GM23338 (cell line): ENCODE measurements around the gene ANKRD18B. TPM values are rescaled to one million over a fixed set of nuclear protein-coding genes. Genes with fewer than 3 reads are reported as not detected.
A peak's percentile ranks its signal among the peaks of the same experiment; 100 is the strongest.
"Not testable (repeated sequence)": the region's sequence is repeated elsewhere in the genome, so short reads cannot be mapped to it uniquely, and the experiment has no call there.

Source experiments
- ATAC-seq: fragments of 200-7000 bp; cut with Tn5 transposase; 3 replicates; pipeline ENCODE4 v1.9.1; 2020
- DNase-seq: peaks from one replicate; pipeline ENCODE4 v3.0.0-alpha.2; 2015; ENCODE audit warnings: low spot score
- H2AFZ ChIP-seq: fragments of 200-600 bp; sonication (generic); 2 replicates; pipeline ENCODE4 v1.8.0; 2016; ENCODE audit warnings: antibody characterized with exemption, mild to moderate bottlenecking, moderate library complexity
- H3F3A ChIP-seq: fragments of 200-600 bp; sonication (generic); replicated peaks from 2 replicates; pipeline ENCODE4 v1.8.0; 2017; ENCODE audit warnings: antibody characterized with exemption, mixed run types, low read depth
- H3K27ac ChIP-seq: fragments of 200-600 bp; sonication (generic); 2 replicates; pipeline ENCODE4 v1.6.1; 2016; ENCODE audit warnings: low read depth
- H3K27me3 ChIP-seq: fragments of 200-600 bp; sonication (generic); 2 replicates; pipeline ENCODE4 v1.8.0; 2016; ENCODE audit warnings: mild to moderate bottlenecking, mixed run types, moderate library complexity; ENCODE audit not compliant: insufficient read depth
- H3K36me3 ChIP-seq: fragments of 200-600 bp; sonication (generic); 2 replicates; pipeline ENCODE4 v1.8.0; 2016; ENCODE audit warnings: mild to moderate bottlenecking; ENCODE audit not compliant: insufficient read depth
- H3K4me1 ChIP-seq: fragments of 200-600 bp; sonication (generic); 2 replicates; pipeline ENCODE4 v1.8.0; 2016; ENCODE audit warnings: mild to moderate bottlenecking, moderate library complexity; ENCODE audit not compliant: insufficient read depth
- H3K4me2 ChIP-seq: fragments of 200-600 bp; sonication (generic); 2 replicates; pipeline ENCODE4 v1.7.1; 2017; ENCODE audit warnings: mixed run types
- H3K4me3 ChIP-seq: fragments of 200-600 bp; sonication (generic); 2 replicates; pipeline ENCODE4 v1.6.1; 2016; ENCODE audit warnings: mixed run types
- H3K79me2 ChIP-seq: fragments of 200-600 bp; sonication (generic); replicated peaks from 2 replicates; pipeline ENCODE4 v1.8.0; 2017; ENCODE audit warnings: mild to moderate bottlenecking; ENCODE audit not compliant: insufficient read depth
- H3K9me2 ChIP-seq: fragments of 200-600 bp; sonication (generic); 2 replicates; pipeline ENCODE4 v1.8.0; 2017; ENCODE audit not compliant: insufficient read depth
- H4K20me1 ChIP-seq: fragments of 200-600 bp; sonication (generic); replicated peaks from 2 replicates; pipeline ENCODE4 v1.8.0; 2017; ENCODE audit warnings: mild to moderate bottlenecking; ENCODE audit not compliant: insufficient read depth
- H3K27ac Mint-ChIP-seq: 2 replicates; pipeline ENCODE4 v1.8.0; 2020; ENCODE audit warnings: inconsistent platforms, mild to moderate bottlenecking, moderate library complexity, mixed read lengths
- H3K27me3 Mint-ChIP-seq: 3 replicates; pipeline ENCODE4 v1.8.0; 2022; ENCODE audit warnings: low read depth, mild to moderate bottlenecking, moderate library complexity, mixed read lengths, inconsistent platforms; ENCODE audit not compliant: insufficient read depth, poor library complexity
- H3K36me3 Mint-ChIP-seq: 3 replicates; pipeline ENCODE4 v1.8.0; 2021; ENCODE audit warnings: low read depth, mild to moderate bottlenecking, inconsistent platforms, moderate library complexity, mixed read lengths
- H3K4me1 Mint-ChIP-seq: 3 replicates; pipeline ENCODE4 v1.8.0; 2020; ENCODE audit warnings: mild to moderate bottlenecking, inconsistent platforms, mixed read lengths
- H3K4me3 Mint-ChIP-seq: 3 replicates; pipeline ENCODE4 v1.8.0; 2021; ENCODE audit warnings: moderate library complexity, mild to moderate bottlenecking, inconsistent platforms, mixed read lengths
- H3K9me3 Mint-ChIP-seq: 3 replicates; pipeline ENCODE4 v1.8.0; 2020; ENCODE audit warnings: moderate library complexity, mild to moderate bottlenecking, inconsistent platforms, mixed read lengths
- CTCF ChIP-seq, 2 experiments: fragments of 200-600 bp in 1 of 2; sonication (generic) in 1 of 2; conservative IDR thresholded peaks; 2 replicates each; pipeline versions ENCODE4 v1.5.1 to v1.6.1; 2016 to 2017; ENCODE audit warnings: antibody characterized with exemption in 2 of 2, low read depth in 2 of 2, mild to moderate bottlenecking in 2 of 2, moderate library complexity in 1 of 2
- EZH2phosphoT487 ChIP-seq: fragments of 200-600 bp; sonication (generic); IDR thresholded peaks from one replicate; pipeline ENCODE4 v1.8.1; 2018; ENCODE audit warnings: antibody characterized with exemption; ENCODE audit not compliant: unreplicated experiment
- polyA plus RNA-seq: library from polyadenylated mRNA; unstranded; fragments of >200 nt; fragmentation: Nextera tagmentation; extraction: Ambion mirVana; gene quantifications from 2 replicates; pipeline ENCODE4 v1.2.1, GENCODE V29; 2016
- total RNA-seq: library from RNA; depleted of rRNA; stranded (reverse); fragments of >200 nt; shearing (Covaris generic); gene quantifications from 2 replicates; pipeline ENCODE4 v1.2.3, GENCODE V29; 2014

The ANKRD18B gene
- total and polyA plus RNA-seq, 2 experiments from 2014 or later: 4.1 to 9.2 TPM

GRCh38 chr9:33517373-33517772, 6.7 kb upstream of the ANKRD18B start:
- no peaks in the 10 kb centered on the region for H3K4me1 ChIP-seq
- DNase-seq (peak; percentile 34), ATAC-seq (peak; percentile 51; the same call in 2 of the 3 replicates)
- H3K79me2 ChIP-seq: no peaks in the 10 kb centered on the region
- no peak overlapping the region for H2AFZ ChIP-seq
- TF ChIP-seq EZH2phosphoT487 (no peak), CTCF (conservative IDR thresholded peaks at IDR 0.05; ENCODE audit: low read depth in 2 of 2) (peak; percentile 56 to 69)
- H4K20me1 ChIP-seq: no peaks in the 10 kb centered on the region
- no peaks in the 10 kb centered on the region for H3K9me2 ChIP-seq
- H3K27me3 ChIP-seq: 0 out of 2 replicates have a peak, but pooled peaks cover 2% of the 10 kb centered on the region
- Mint-ChIP-seq H3K9me3 (no peaks in the 10 kb centered on the region), H3K4me1 (peaks cover 20% of the 10 kb centered on the region), H3K27ac (no peak overlapping the region), H3K36me3 (no peaks in the 10 kb centered on the region), H3K4me3 (no peak overlapping the region), H3K27me3 (peaks cover 4% of the 10 kb centered on the region)
- H3K4me3 ChIP-seq: no peak overlapping the region
- no peak overlapping the region for H3K4me2 ChIP-seq
- no peaks in the 10 kb centered on the region for H3K36me3 ChIP-seq
- no peak overlapping the region for H3K27ac ChIP-seq
- no peaks in the 10 kb centered on the region for H3F3A ChIP-seq

- H3K27me3 Mint-ChIP-seq, H3K27ac Mint-ChIP-seq, H3F3A ChIP-seq, DNase-seq, H3K4me2 ChIP-seq, H3K9me2 ChIP-seq, H3K79me2 ChIP-seq, ATAC-seq, H3K4me3 Mint-ChIP-seq, H3K27me3 ChIP-seq, H2AFZ ChIP-seq, H3K9me3 Mint-ChIP-seq, H3K36me3 Mint-ChIP-seq, H4K20me1 ChIP-seq, H3K36me3 ChIP-seq, H3K27ac ChIP-seq, H3K4me1 ChIP-seq, H3K4me3 ChIP-seq: not testable (repeated sequence)
- peaks cover 22% of the 10 kb centered on the region for H3K4me1 Mint-ChIP-seq
These were observed 6.0 kb upstream of the ANKRD18B start for GRCh38 chr9:33517934-33518577.

GRCh38 chr9:33521861-33522260, 2.2 kb upstream of the ANKRD18B start:
- not testable (repeated sequence) for H3K4me1 ChIP-seq, H3K36me3 ChIP-seq, H3F3A ChIP-seq, H3K4me2 ChIP-seq, H3K27me3 Mint-ChIP-seq, H3K36me3 Mint-ChIP-seq, H3K9me2 ChIP-seq, ATAC-seq, DNase-seq, H3K4me3 Mint-ChIP-seq, H3K79me2 ChIP-seq, H3K27ac Mint-ChIP-seq, H2AFZ ChIP-seq, H3K4me3 ChIP-seq, H4K20me1 ChIP-seq, H3K9me3 Mint-ChIP-seq, H3K27ac ChIP-seq
- peaks cover 12% of the 10 kb centered on the region for H3K4me1 Mint-ChIP-seq
- peaks cover 15% of the 10 kb centered on the region for H3K27me3 ChIP-seq
